NB4 (cell line): ENCODE results near the gene RPL22.

Experiments
- POLR2A ChIP-seq: IDR thresholded peaks from 2 replicates; pipeline ENCODE4 v1.6.1; 2011; ENCODE audit warnings: mild to moderate bottlenecking; ENCODE audit not compliant: insufficient read length; ENCODE audit errors: extremely low read depth
- TF ChIP-seq, protein P1 (sequence below): IDR thresholded peaks from one replicate; pipeline ENCODE4 v1.5.1; 2012; ENCODE audit warnings: low read depth, low read length

DNA sequence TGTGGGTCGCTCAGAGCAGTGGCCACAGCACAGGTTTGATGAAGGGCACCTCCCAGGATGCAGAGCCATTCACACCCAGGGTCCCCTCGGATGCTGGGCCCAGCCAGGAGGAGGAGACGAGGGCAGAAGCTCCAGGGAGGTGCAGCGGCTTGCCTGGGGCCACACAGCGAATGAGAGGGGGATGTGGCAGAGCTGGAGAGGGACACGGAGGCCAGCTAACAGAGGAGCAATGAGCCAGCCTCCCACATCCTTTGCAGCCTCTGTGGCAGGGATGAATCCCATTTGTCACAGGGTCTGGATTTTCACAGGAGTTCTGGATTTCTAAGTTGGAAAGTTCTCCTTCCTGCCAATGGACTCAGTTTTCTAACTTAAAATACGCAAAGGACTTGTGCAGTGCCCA, 55.2 kb downstream of the RPL22 start:
- TF ChIP-seq, protein P1, sequence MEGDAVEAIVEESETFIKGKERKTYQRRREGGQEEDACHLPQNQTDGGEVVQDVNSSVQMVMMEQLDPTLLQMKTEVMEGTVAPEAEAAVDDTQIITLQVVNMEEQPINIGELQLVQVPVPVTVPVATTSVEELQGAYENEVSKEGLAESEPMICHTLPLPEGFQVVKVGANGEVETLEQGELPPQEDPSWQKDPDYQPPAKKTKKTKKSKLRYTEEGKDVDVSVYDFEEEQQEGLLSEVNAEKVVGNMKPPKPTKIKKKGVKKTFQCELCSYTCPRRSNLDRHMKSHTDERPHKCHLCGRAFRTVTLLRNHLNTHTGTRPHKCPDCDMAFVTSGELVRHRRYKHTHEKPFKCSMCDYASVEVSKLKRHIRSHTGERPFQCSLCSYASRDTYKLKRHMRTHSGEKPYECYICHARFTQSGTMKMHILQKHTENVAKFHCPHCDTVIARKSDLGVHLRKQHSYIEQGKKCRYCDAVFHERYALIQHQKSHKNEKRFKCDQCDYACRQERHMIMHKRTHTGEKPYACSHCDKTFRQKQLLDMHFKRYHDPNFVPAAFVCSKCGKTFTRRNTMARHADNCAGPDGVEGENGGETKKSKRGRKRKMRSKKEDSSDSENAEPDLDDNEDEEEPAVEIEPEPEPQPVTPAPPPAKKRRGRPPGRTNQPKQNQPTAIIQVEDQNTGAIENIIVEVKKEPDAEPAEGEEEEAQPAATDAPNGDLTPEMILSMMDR: no peak
- no peak for TF ChIP-seq POLR2A
